Central memory CD4-positive, alpha-beta T cell (primary cell): ENCODE measurements around the gene JPT2.

Source experiments
- DNase-seq: peaks from one replicate; pipeline ENCODE4 v3.0.0; 2022

The JPT2 gene

GRCh38 chr16:1740781-1741490 is 62.9 kb downstream of the JPT2 start:
- DNase-seq, result no peak

DNA sequence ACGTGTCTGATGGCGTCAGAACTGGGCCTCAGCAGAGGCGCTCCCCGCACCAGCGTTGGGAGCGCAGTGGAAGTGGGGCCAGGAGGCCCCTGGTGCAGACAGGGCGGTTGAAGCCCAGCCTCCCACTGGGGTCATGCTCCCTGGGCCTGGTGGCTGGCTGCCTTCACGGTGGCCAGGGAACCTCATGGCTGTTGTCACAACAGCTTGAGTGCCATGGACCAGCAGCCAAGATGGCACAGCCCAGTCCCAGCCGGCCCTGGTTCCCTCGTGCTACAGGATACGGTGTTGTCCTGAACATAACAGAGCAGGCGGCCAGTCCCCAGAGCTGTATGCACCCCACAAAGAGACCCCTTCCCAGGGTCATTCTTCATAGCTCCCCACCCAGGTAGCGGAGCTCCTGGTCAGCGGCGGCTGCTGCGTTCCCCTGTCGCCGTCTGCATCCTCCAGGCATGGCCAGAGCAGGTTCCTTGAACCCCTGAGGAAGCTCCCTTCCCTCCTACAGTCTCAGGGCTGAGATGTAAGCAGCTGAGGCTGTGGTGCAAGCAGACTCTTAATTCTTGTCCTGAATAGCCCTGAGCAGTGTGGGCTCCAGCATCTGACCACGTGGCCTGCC is 63.6 kb downstream of the JPT2 start:
- no peak for DNase-seq

DNA sequence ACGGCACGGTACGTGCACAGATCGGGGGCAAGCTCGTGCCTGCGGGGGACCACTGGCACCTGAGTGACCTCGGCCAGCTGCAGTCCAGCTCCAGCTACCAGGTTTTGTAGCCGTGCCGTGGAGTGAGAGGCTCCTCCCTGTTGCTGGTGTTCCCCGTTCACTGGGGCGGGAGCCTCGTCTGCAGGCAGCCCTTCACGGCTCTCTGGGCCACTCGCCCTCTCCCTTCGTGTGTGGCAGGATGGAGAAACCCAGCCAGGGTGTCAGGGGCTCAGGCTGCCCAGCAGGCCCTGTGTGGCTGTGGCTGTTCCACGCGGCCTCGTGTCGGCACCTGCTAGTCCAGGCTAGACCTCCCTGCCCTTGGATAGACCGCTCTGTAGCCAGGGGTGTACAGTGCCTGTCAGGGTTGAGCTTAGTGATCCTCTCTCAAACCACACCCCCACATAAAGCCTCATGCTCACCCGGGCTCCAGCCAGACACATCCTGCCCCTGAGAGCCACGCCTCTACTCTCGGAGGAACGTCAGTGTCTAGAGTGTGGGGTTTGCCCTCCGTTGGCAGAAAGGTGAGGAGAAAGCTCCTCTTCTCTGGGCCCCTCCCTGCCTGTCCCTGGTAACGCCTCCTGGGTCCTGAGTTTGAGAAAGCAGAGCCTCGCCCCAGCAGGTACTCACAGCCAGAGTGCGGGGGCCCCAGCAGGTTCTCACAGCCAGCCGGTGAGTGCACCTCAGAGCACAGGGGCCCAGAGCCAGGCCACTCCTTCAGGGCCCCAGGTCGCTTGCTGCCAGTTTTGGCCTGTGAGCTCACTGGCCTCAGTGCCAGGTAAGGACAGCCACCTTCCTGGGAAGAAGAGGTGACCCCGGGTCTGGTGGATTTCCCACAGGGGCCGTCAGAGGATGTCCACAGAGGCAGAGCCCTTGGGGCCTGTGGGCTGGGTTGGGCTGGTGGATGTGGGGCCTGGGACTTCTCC is 65.6 kb downstream of the JPT2 start:
- DNase-seq, result no peak

GRCh38 chr16:1744338-1744840 is 66.3 kb downstream of the JPT2 start:
- DNase-seq, result no peak

DNA sequence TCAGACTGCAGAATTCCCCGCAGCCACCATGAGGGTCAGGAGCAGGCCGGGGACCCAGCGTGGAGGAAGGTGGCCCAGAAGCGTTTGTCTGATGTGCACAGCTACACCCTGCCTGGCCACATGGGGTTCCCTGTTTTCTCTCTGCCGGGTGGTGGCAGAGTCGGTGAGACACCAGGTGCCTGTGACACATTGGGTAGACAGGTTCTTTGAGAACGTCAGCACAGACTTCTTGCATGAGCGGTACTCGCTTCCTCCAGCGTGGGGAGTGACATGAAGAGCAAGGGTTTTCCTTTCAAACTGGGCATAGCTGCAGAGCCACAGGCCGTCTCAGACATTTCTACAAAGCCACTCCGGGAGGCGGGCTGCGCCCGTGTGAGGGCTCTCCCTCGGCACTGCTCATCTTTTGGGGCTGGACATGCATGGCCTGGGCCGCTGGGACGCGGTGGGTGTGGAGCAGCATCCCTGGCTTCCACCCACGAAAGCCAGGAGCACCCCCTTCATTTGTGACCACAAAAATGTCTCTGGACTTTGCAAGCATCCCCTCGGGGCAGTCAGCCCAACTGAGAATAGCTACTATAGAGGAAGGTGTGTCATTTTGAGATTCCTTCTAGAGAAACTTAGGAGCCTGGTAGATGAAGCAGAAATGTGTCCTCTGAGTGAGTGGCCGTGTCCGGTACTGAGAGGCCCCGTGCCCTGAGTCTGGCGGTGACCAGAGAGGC is 67.3 kb downstream of the JPT2 start:
- DNase-seq, result no peak

GRCh38 chr16:1745900-1746692 is 68.0 kb downstream of the JPT2 start:
- DNase-seq, result no peak

GRCh38 chr16:1746693-1747195 is 68.7 kb downstream of the JPT2 start:
- DNase-seq, result no peak

- DNase-seq, result no peak
These were observed 69.9 kb downstream of the JPT2 start for GRCh38 chr16:1747934-1748333.

DNA sequence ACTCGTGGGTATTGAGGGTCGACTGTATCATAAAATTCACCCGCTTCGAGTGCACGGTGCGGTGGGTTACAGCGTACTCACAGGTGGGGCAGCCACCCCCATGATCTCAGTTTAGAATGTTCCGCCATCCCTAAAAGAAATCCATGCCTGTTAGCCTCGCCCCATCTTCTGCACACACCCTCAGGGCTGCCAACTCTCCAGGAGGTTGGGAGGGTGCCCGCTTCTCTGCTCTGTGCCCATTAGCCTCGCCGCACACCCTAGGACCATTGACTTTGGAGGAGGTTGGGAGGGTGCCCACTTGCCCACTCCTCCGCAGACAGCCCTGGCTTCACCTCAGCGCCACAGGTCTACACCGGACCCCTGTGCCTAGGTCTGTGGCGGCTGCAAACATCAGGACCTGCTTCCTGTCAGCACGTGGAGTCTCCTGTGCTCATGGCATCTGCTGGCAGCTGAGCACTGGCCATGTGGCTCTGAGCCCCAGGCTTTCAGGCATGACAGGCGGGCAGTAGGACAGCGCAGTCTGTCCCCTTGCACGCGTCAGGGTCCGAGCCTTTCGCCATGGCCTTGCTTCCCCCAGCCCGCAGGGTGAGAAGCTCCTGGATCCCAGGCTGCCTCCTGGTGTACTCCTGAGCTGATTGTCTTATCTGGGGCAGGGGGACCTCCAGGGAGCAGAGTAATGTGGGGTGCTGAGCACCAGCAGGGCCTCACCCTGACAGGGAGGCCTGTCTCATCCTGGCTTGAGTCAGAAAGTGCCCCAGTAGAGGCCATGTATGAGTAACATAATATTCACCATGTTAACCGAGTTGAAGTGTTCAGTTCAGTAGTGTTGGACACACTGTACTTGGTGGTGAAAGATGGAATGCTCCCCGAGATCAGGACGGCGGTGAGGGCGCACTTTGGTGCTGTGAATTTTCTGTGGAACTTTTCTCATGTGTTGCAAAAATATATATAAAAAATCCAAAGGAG is 71.4 kb downstream of the JPT2 start:
- DNase-seq, result no peak
